GM12878 (cell line): ENCODE data around the gene ANKRD55. TPM values are rescaled to one million over a fixed set of nuclear protein-coding genes. Genes with fewer than 3 reads are reported as not detected.
"Not testable (repeated sequence)": the region's sequence is repeated elsewhere in the genome, so short reads cannot be mapped to it uniquely, and the experiment has no call there.

Experiments used
- ATAC-seq: fragments of 200-7000 bp; cut with Tn5 transposase; 3 replicates; pipeline ENCODE4 v1.9.1; 2020; ENCODE audit warnings: mild to moderate bottlenecking, moderate library complexity
- BruUV-seq: library from RNA; stranded (reverse); fragments of 400-500 nt; replicated peaks from 2 replicates; lab custom pipeline; 2021; lab: Mats Ljungman, UMichigan
- CTCF ChIA-PET: fragments of 300-600 bp; sonication (Branson Sonifier 250); formaldehyde crosslinking; extraction: SDS; loops from one replicate; lab custom pipeline; 2021; ENCODE audit warnings: inconsistent platforms; lab: Yijun Ruan, JAX
- POLR2A ChIA-PET: fragments of 350-600 bp; formaldehyde crosslinking; extraction: SDS; loops from one replicate; lab custom pipeline; 2021; ENCODE audit warnings: inconsistent platforms; lab: Charles Lee
- RAD21 ChIA-PET: fragments of 300-600 bp; sonication (Branson Sonifier 250); formaldehyde crosslinking; loops from one replicate; lab custom pipeline; 2023; ENCODE audit warnings: antibody characterized with exemption; ENCODE audit not compliant: unreplicated experiment; lab: Charles Lee
- SMC1A ChIA-PET: fragments of 300-600 bp; sonication (Branson Sonifier 250); formaldehyde crosslinking; loops from one replicate; lab custom pipeline; 2023; ENCODE audit not compliant: unreplicated experiment, uncharacterized antibody; lab: Charles Lee
- DNase-seq: peaks from one replicate; pipeline ENCODE4 v3.0.0-alpha.2; 2011; ENCODE audit warnings: low read depth, low spot score
- FAIRE-seq: peaks from 3 replicates; lab custom pipeline; 2011; peaks lifted over from hg19 to GRCh38; lab: Jason Lieb, UNC
- H2AFZ ChIP-seq: 2 replicates; pipeline ENCODE4 v1.6.0; 2011; ENCODE audit warnings: low read depth, low read length, control low read depth; ENCODE audit not compliant: control insufficient read depth
- H3K27ac ChIP-seq: 2 replicates; pipeline ENCODE4 v1.5.1; 2011; ENCODE audit warnings: control low read depth; ENCODE audit not compliant: control insufficient read depth, insufficient read depth
- H3K27me3 ChIP-seq, 2 experiments: replicated peaks in 1 of 2; 2 replicates each; pipeline versions ENCODE4 v1.6.0 to v1.6.1; 2011; ENCODE audit warnings: low read length in 1 of 2; ENCODE audit not compliant: control insufficient read depth in 2 of 2, insufficient read depth in 2 of 2
- H3K36me3 ChIP-seq, 2 experiments: 2 replicates each; pipeline ENCODE4 v1.5.1; 2011; ENCODE audit warnings: low read length in 1 of 2; ENCODE audit not compliant: control insufficient read depth in 2 of 2, insufficient read depth in 2 of 2
- H3K4me1 ChIP-seq: 2 replicates; pipeline ENCODE4 v1.6.1; 2011; ENCODE audit warnings: mild to moderate bottlenecking, low read length, moderate library complexity, mixed read lengths; ENCODE audit not compliant: control insufficient read depth, insufficient read depth
- H3K4me2 ChIP-seq: 2 replicates; pipeline ENCODE4 v1.6.0; 2011; ENCODE audit warnings: control low read depth; ENCODE audit not compliant: control insufficient read depth, insufficient read depth
- H3K4me3 ChIP-seq: fragments of 200-600 bp; sonication (generic); 2 replicates; pipeline ENCODE4 v1.5.1; 2016
- H3K79me2 ChIP-seq: 2 replicates; pipeline ENCODE4 v1.6.0; 2011; ENCODE audit warnings: low read length; ENCODE audit not compliant: control insufficient read depth, insufficient read depth
- H3K9ac ChIP-seq: 2 replicates; pipeline ENCODE4 v1.8.0; 2011; ENCODE audit warnings: low read length, control low read depth, mixed read lengths; ENCODE audit not compliant: control insufficient read depth, insufficient read depth
- H3K9me3 ChIP-seq: replicated peaks from 3 replicates; pipeline ENCODE4 v1.5.1; 2011; ENCODE audit warnings: mild to moderate bottlenecking, low read length; ENCODE audit not compliant: control insufficient read depth, insufficient read depth
- H4K20me1 ChIP-seq: 2 replicates; pipeline ENCODE4 v1.6.0; 2011; ENCODE audit not compliant: control insufficient read depth, insufficient read depth
- BRCA1 ChIP-seq: IDR thresholded peaks from 2 replicates; pipeline ENCODE4 v1.6.1; 2011; ENCODE audit warnings: low read depth, low read length, improper control_type of control experiment
- MEF2B ChIP-seq: fragments of 450-650 bp; IDR thresholded peaks from 2 replicates; pipeline ENCODE4 v1.6.1; 2018; ENCODE audit warnings: mild to moderate bottlenecking, moderate library complexity; ENCODE audit not compliant: partially characterized antibody, poor library complexity, severe bottlenecking
- PML ChIP-seq: IDR thresholded peaks from 2 replicates; pipeline ENCODE4 v1.6.1; 2012; ENCODE audit warnings: low read length, inconsistent platforms
- RBBP5 ChIP-seq: fragments of 200-600 bp; sonication (generic); conservative IDR thresholded peaks from 2 replicates; pipeline ENCODE4 v1.6.1; 2016
- SUPT20H ChIP-seq: IDR thresholded peaks from 2 replicates; pipeline ENCODE4 v1.6.1; 2011; ENCODE audit warnings: low read depth, mild to moderate bottlenecking, low read length, moderate library complexity, borderline replicate concordance; ENCODE audit not compliant: control insufficient read depth
- YY1 ChIP-seq: IDR thresholded peaks from 2 replicates; pipeline ENCODE4 v1.6.1; 2011; ENCODE audit warnings: low read depth, mild to moderate bottlenecking, low read length
- ZNF384 ChIP-seq: IDR thresholded peaks from 2 replicates; pipeline ENCODE4 v1.6.1; 2012; ENCODE audit warnings: low read depth, mild to moderate bottlenecking, low read length, improper control_type of control experiment, borderline replicate concordance
- WGBS: methylation state at CpG from one replicate; pipeline ENCODE4 v1.1.6; 2016; ENCODE audit warnings: low lambda C conversion rate; ENCODE audit not compliant: insufficient replicate concordance, insufficient coverage; ENCODE audit errors: missing lambda C conversion rate; 5-methylcytosine and 5-hydroxymethylcytosine counted together
- in situ Hi-C: fragments of 300-500 bp; cut with MboI; formaldehyde crosslinking; loops from 9 replicates; pipeline ENCODE4 v1.14.3; 2018; ENCODE audit warnings: mixed read lengths
- intact Hi-C: fragments of 100-400 bp; cut with micrococcal nuclease; formaldehyde crosslinking; loops from one replicate; pipeline ENCODE4 v1.14.2; 2022; ENCODE audit not compliant: unreplicated experiment
- polyA plus RNA-seq, 11 experiments: library from polyadenylated mRNA; depleted of rRNA in 4 of 11; unstranded in 6 of 11; stranded (reverse) in 5 of 11; fragments of >200 nt; fragmentation: Nextera tagmentation in 4 of 11; fragmentation: Illumina TruSeq in 1 of 11; extraction: Ambion mirVana in 4 of 11; extraction: Trizol in 1 of 11; gene quantifications; 1 replicate in 1 of 11; 2 replicates in 10 of 11; pipeline versions ENCODE4 v1.2.1 to v1.2.3, GENCODE V29; 2011 to 2016; ENCODE audit warnings: inconsistent platforms in 2 of 11, missing spikeins in 2 of 11, low read depth in 1 of 11
- total RNA-seq, 4 experiments: library from RNA; depleted of rRNA in 3 of 4; stranded (reverse); fragments of >200 nt in 3 of 4; fragmentation: Illumina TruSeq in 1 of 4; extraction: Trizol in 1 of 4; gene quantifications; 2 replicates each; pipeline versions ENCODE4 v1.2.1 to v1.2.3, GENCODE V29; 2013 to 2021
- TF ChIP-seq, protein P1 (sequence below): IDR thresholded peaks from 2 replicates; pipeline ENCODE4 v1.6.1; 2012; ENCODE audit warnings: low read depth, low read length, improper control_type of control experiment
- TF ChIP-seq, protein P2 (sequence below): IDR thresholded peaks from 2 replicates; pipeline ENCODE4 v1.6.1; 2011; ENCODE audit warnings: low read depth, mild to moderate bottlenecking, low read length, moderate library complexity, borderline replicate concordance; ENCODE audit errors: extremely low read depth
- TF ChIP-seq, protein P3 (sequence below): fragments of 450-650 bp; IDR thresholded peaks from 2 replicates; pipeline ENCODE4 v1.6.1; 2017; ENCODE audit warnings: mild to moderate bottlenecking, low read depth, inconsistent platforms; ENCODE audit not compliant: poor library complexity, severe bottlenecking
- TF ChIP-seq, protein P4 (sequence below): IDR thresholded peaks from 2 replicates; pipeline ENCODE4 v1.6.1; 2011; ENCODE audit warnings: low read depth, low read length, improper control_type of control experiment, borderline replicate concordance

ANKRD55 gene
- total and polyA plus RNA-seq, 10 of the 15 experiments (the other 5 are each of a cell fraction or from before 2014, with no cell fraction given) = 0.04 TPM; not detected in 9

DNA sequence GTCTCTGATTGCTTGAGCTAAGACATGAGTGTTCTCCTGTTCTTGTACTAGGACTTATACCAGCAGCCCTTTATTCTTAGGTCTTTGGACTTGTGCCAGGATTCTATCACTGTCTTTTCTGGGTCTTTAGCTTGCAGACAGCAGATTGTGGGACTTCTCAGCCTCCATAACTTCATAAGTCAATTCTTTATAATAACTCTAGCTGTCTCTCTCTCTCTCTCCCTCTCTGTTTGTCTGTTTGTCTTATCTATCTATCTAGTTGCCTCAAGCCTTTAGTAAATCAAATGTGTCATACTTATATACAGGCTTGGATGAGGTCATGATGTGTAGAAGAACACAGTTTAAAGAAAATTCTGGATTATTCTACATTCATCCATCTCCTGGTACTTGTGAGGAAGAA, 11.5 kb upstream of the ANKRD55 start (continued):
- TF ChIP-seq, protein P1, sequence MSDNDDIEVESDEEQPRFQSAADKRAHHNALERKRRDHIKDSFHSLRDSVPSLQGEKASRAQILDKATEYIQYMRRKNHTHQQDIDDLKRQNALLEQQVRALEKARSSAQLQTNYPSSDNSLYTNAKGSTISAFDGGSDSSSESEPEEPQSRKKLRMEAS = no peak
- no peak for TF ChIP-seq RBBP5
- no peak for TF ChIP-seq SUPT20H

DNA sequence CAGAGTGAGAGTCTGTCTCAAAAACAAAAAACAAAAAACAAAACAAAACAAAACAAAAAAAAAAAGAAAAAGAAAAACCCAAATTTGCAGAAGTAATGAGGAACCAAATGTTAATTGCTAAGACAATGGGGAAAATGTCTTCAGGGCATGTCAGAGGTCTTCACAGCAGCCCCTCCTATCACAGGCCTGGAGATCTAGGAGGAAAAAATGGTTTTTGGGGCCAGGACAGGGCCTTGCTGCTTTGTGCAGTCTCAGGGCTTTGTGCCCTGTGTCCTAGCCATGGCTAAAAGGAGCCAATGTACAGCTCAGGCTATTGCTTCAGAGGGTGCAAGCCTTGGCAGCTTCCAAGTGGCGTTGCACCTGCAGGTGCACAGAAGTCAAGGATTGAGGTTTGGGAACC, 9.1 kb upstream of the ANKRD55 start:
- H3K9ac ChIP-seq, H3K79me2 ChIP-seq, H2AFZ ChIP-seq, H3K27me3 ChIP-seq, H3K27ac ChIP-seq, CTCF ChIA-PET, DNase-seq, H3K4me1 ChIP-seq, SMC1A ChIA-PET, intact Hi-C loops, H4K20me1 ChIP-seq, H3K4me3 ChIP-seq, FAIRE-seq, BruUV-seq, H3K36me3 ChIP-seq, ATAC-seq, in situ Hi-C loops, H3K9me3 ChIP-seq, H3K4me2 ChIP-seq: not testable (repeated sequence)
- WGBS = 0% methylated on average over 1 of the region's 1 CpG
- ChIA-PET POLR2A (interaction anchor here (0.7 kb wide), 1 partner anchor 352 kb away, joined by 3 read pairs; no protein-coding TSS in a partner anchor), RAD21 (interaction anchor here (0.6 kb wide), 1 partner anchor 306 kb away, joined by 3 read pairs; no protein-coding TSS in a partner anchor)

DNA sequence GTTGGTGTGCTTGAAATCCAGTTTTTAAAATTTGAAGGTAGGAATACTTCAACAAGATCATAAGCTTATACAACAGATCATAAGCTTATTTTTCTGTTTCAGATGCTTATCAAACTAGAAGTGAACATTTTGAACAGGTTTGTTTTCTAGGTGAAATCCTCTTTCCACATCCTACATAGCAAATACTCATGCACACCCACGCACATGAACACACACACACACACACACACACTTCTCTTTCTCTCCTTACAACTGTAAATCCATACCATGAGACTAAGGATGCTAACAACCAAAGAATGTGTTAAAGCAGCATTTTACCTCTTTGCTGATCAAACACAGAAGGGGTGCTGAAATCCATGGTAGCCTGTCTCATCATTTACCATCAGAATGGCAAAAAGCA, 592 bp downstream of the ANKRD55 start:
- H3K27ac ChIP-seq = no peak overlapping the region
- no peaks in the 10 kb centered on the region for H3K79me2 ChIP-seq
- DNase-seq (no peak), FAIRE-seq (no peak), ATAC-seq (no peak)
- in situ Hi-C loops = no loop called here
- 0% methylated on average over 1 of the region's 1 CpG for WGBS
- H3K9ac ChIP-seq = no peak overlapping the region
- H3K4me2 ChIP-seq = no peak overlapping the region
- no peaks in the 10 kb centered on the region for H3K36me3 ChIP-seq
- H3K4me1 ChIP-seq = no peaks in the 10 kb centered on the region
- intact Hi-C loops = loop anchor here (2.0 kb wide), 1 partner anchor 16 kb away; no protein-coding TSS in a partner anchor
- no peaks in the 10 kb centered on the region; the same call in 2 of the 3 replicates for H3K9me3 ChIP-seq
- POLR2A ChIA-PET = no interaction called here
- H4K20me1 ChIP-seq = no peaks in the 10 kb centered on the region
- SMC1A ChIA-PET = interaction anchor here (0.6 kb wide), 1 partner anchor 285 kb away, joined by 3 read pairs; no protein-coding TSS in a partner anchor
- RAD21 ChIA-PET = no interaction called here
- CTCF ChIA-PET = no interaction called here
- no peak overlapping the region for H2AFZ ChIP-seq
- no TSS peak for BruUV-seq
- no peak overlapping the region for H3K4me3 ChIP-seq
- no peaks in the 10 kb centered on the region; a peak in 1 of 4 replicates for H3K27me3 ChIP-seq
- TF ChIP-seq YY1 = no peak
- TF ChIP-seq, protein P2, sequence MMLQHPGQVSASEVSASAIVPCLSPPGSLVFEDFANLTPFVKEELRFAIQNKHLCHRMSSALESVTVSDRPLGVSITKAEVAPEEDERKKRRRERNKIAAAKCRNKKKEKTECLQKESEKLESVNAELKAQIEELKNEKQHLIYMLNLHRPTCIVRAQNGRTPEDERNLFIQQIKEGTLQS = no peak
- TF ChIP-seq, protein P3, sequence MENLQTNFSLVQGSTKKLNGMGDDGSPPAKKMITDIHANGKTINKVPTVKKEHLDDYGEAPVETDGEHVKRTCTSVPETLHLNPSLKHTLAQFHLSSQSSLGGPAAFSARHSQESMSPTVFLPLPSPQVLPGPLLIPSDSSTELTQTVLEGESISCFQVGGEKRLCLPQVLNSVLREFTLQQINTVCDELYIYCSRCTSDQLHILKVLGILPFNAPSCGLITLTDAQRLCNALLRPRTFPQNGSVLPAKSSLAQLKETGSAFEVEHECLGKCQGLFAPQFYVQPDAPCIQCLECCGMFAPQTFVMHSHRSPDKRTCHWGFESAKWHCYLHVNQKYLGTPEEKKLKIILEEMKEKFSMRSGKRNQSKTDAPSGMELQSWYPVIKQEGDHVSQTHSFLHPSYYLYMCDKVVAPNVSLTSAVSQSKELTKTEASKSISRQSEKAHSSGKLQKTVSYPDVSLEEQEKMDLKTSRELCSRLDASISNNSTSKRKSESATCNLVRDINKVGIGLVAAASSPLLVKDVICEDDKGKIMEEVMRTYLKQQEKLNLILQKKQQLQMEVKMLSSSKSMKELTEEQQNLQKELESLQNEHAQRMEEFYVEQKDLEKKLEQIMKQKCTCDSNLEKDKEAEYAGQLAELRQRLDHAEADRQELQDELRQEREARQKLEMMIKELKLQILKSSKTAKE = no peak
- TF ChIP-seq BRCA1 = no peak
- TF ChIP-seq RBBP5 = no peak
- TF ChIP-seq PML = no peak
- TF ChIP-seq, protein P4, sequence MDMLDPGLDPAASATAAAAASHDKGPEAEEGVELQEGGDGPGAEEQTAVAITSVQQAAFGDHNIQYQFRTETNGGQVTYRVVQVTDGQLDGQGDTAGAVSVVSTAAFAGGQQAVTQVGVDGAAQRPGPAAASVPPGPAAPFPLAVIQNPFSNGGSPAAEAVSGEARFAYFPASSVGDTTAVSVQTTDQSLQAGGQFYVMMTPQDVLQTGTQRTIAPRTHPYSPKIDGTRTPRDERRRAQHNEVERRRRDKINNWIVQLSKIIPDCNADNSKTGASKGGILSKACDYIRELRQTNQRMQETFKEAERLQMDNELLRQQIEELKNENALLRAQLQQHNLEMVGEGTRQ = no peak
- TF ChIP-seq ZNF384 = no peak
- no peak for TF ChIP-seq MEF2B
